Measurements from ENCODE around the gene SLC6A8. TPM values are rescaled to one million over a fixed set of nuclear protein-coding genes. Genes with fewer than 3 reads are reported as not detected.

Gene SLC6A8
- total and polyA plus RNA-seq, 2 experiments from 2014 or later: 1.8 to 11.7 TPM

DNA sequence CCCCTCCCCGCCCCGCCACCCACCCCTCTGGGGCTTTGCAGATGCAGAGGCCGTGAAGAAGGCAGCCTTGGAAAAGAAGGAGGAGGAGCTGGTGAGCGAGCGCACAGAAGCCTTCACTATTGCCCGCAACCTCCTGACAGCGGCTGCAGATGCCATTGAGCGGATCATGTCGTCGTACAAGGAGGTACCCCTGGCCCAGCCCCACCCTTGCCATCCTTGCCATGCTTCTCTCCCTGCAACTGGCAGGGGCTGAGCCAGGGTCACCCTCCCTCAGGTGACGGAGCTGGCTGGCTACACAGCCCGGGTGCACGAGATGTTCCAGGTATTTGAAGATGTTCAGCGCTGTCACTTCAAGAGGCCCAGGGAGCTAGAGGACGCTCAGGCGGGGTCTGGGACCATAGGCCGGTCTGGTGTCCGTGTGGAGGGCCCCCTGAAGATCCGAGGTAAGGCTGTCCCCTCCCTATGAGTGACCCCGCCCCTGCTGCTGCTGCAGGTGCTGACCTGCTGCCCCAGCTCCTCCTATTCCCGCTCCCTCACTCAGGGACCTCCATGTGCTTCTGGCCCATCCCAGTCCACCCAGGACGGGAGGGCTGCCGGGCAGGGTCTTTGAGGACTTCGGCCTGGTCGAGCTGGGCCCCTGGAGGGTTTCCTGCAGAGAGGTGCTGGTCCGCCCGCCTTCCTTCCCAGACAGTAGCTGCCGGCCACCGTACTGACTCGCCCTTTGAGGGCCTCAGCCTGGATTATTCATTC is 48.5 kb downstream of the SLC6A8 start:
- Histone ChIP-seq H3K27ac (no peak overlapping the region), H3K9ac (no peak overlapping the region), H3F3A (ENCODE audit: insufficient read depth) (no peaks in the 10 kb centered on the region), H4K20me1 (ENCODE audit: insufficient read depth) (no peaks in the 10 kb centered on the region), H3K4me2 (ENCODE audit: unreplicated experiment) (no peak overlapping the region), H3K9me3 (ENCODE audit: low read depth) (no peaks in the 10 kb centered on the region), H2AFZ (no peak overlapping the region), H3K9me2 (ENCODE audit: insufficient read depth) (no peaks in the 10 kb centered on the region), H3K27me3 (replicated peaks; ENCODE audit: insufficient read depth) (no peaks in the 10 kb centered on the region), H3K4me1 (ENCODE audit: insufficient read depth) (no peaks in the 10 kb centered on the region), H3K36me3 (ENCODE audit: low read depth) (no peaks in the 10 kb centered on the region), H3K79me2 (ENCODE audit: insufficient read depth) (no peaks in the 10 kb centered on the region), H3K4me3 (no peak overlapping the region)
- in situ Hi-C loops (cut with MboI): no loop called here
- TF ChIP-seq EZH2 (IDR thresholded peaks at IDR 0.05; ENCODE audit: insufficient read depth, poor library complexity, severe bottlenecking) (no peak), EZH2phosphoT487 (IDR thresholded peaks at IDR 0.05; ENCODE audit: insufficient read depth, low read depth) (no peak)
- WGBS, 2 experiments (ENCODE audit: low coverage in 1 of 2, low lambda C conversion rate in 2 of 2, missing lambda C conversion rate in 2 of 2): 94 to 96% methylated on average over 15 to 20 of the region's 30 CpGs
- no peak for DNase-seq

GRCh38 chrX:153736871-153737441 is 49.2 kb downstream of the SLC6A8 start:
- Histone ChIP-seq H2AFZ (no peak overlapping the region), H3K79me2 (ENCODE audit: insufficient read depth) (no peaks in the 10 kb centered on the region), H3K4me3 (no peak overlapping the region), H3K9me3 (ENCODE audit: low read depth) (no peaks in the 10 kb centered on the region), H3K9me2 (ENCODE audit: insufficient read depth) (no peaks in the 10 kb centered on the region), H3K36me3 (ENCODE audit: low read depth) (no peaks in the 10 kb centered on the region), H4K20me1 (ENCODE audit: insufficient read depth) (no peaks in the 10 kb centered on the region), H3K4me1 (ENCODE audit: insufficient read depth) (no peaks in the 10 kb centered on the region), H3K9ac (no peak overlapping the region), H3K4me2 (ENCODE audit: unreplicated experiment) (no peak overlapping the region), H3F3A (ENCODE audit: insufficient read depth) (no peaks in the 10 kb centered on the region), H3K27ac (no peak overlapping the region), H3K27me3 (replicated peaks; ENCODE audit: insufficient read depth) (no peaks in the 10 kb centered on the region)
- in situ Hi-C loops (cut with MboI): no loop called here
- TF ChIP-seq EZH2 (IDR thresholded peaks at IDR 0.05; ENCODE audit: insufficient read depth, poor library complexity, severe bottlenecking) (no peak), EZH2phosphoT487 (IDR thresholded peaks at IDR 0.05; ENCODE audit: insufficient read depth, low read depth) (no peak)
- 90 to 94% methylated on average over 10 to 12 of the region's 15 CpGs for WGBS, 2 experiments (ENCODE audit: low coverage in 1 of 2, low lambda C conversion rate in 2 of 2, missing lambda C conversion rate in 2 of 2)
- no peak for DNase-seq

- H3K9ac ChIP-seq: no peak overlapping the region
- in situ Hi-C loops (cut with MboI): no loop called here
- no peaks in the 10 kb centered on the region for H3F3A ChIP-seq (ENCODE audit: insufficient read depth)
- H3K4me1 ChIP-seq (ENCODE audit: insufficient read depth): no peaks in the 10 kb centered on the region
- H3K4me2 ChIP-seq (ENCODE audit: unreplicated experiment): no peak overlapping the region
- DNase-seq: no peak
- no peaks in the 10 kb centered on the region for H3K27me3 ChIP-seq (replicated peaks; ENCODE audit: insufficient read depth)
- H3K79me2 ChIP-seq (ENCODE audit: insufficient read depth): no peaks in the 10 kb centered on the region
- no peaks in the 10 kb centered on the region for H3K36me3 ChIP-seq (ENCODE audit: low read depth)
- no peaks in the 10 kb centered on the region for H4K20me1 ChIP-seq (ENCODE audit: insufficient read depth)
- WGBS, 2 experiments (ENCODE audit: low coverage in 1 of 2, low lambda C conversion rate in 2 of 2, missing lambda C conversion rate in 2 of 2): 94 to 100% methylated on average over 2 to 21 of the region's 27 CpGs
- H3K9me2 ChIP-seq (ENCODE audit: insufficient read depth): no peaks in the 10 kb centered on the region
- H3K4me3 ChIP-seq: no peak overlapping the region
- no peaks in the 10 kb centered on the region for H3K9me3 ChIP-seq (ENCODE audit: low read depth)
- no peak overlapping the region for H3K27ac ChIP-seq
- H2AFZ ChIP-seq: no peak overlapping the region
- no peak for TF ChIP-seq EZH2phosphoT487 (IDR thresholded peaks at IDR 0.05; ENCODE audit: insufficient read depth, low read depth)
- TF ChIP-seq EZH2 (IDR thresholded peaks at IDR 0.05; ENCODE audit: insufficient read depth, poor library complexity, severe bottlenecking): no peak
Observed at GRCh38 chrX:153738056-153738605, 50.4 kb downstream of the SLC6A8 start.

- WGBS, 2 experiments (ENCODE audit: low coverage in 1 of 2, low lambda C conversion rate in 2 of 2, missing lambda C conversion rate in 2 of 2): 91 to 92% methylated on average over 21 to 25 of the region's 29 CpGs
- in situ Hi-C loops (cut with MboI): no loop called here
Observed at GRCh38 chrX:153739754-153740486, 52.2 kb downstream of the SLC6A8 start.

More at GRCh38 chrX:153739754-153740486, 52.2 kb downstream of the SLC6A8 start:
- Histone ChIP-seq H3K79me2 (ENCODE audit: insufficient read depth) (no peaks in the 10 kb centered on the region), H3K4me2 (ENCODE audit: unreplicated experiment) (no peak overlapping the region), H3K9me3 (ENCODE audit: low read depth) (no peaks in the 10 kb centered on the region), H3K9me2 (ENCODE audit: insufficient read depth) (no peaks in the 10 kb centered on the region), H3K27me3 (replicated peaks; ENCODE audit: insufficient read depth) (no peaks in the 10 kb centered on the region), H3F3A (ENCODE audit: insufficient read depth) (no peaks in the 10 kb centered on the region), H3K4me1 (ENCODE audit: insufficient read depth) (0 out of 2 replicates have a peak, but pooled peaks cover 3% of the 10 kb centered on the region), H4K20me1 (ENCODE audit: insufficient read depth) (no peaks in the 10 kb centered on the region), H3K36me3 (ENCODE audit: low read depth) (no peaks in the 10 kb centered on the region), H3K4me3 (no peak overlapping the region), H3K9ac (no peak overlapping the region), H3K27ac (no peak overlapping the region), H2AFZ (no peak overlapping the region)
- DNase-seq: no peak
- TF ChIP-seq EZH2phosphoT487 (IDR thresholded peaks at IDR 0.05; ENCODE audit: insufficient read depth, low read depth) (no peak), EZH2 (IDR thresholded peaks at IDR 0.05; ENCODE audit: insufficient read depth, poor library complexity, severe bottlenecking) (no peak)
